GM21381 (cell line): ENCODE measurements around the gene TMEM134.
"Not testable (repeated sequence)": the region's sequence is repeated elsewhere in the genome, so short reads cannot be mapped to it uniquely, and the experiment has no call there.

ENCODE experiments used
- ATAC-seq: cut with Tn5 transposase; IDR thresholded peaks from one replicate; pipeline ENCODE4 v1.9.1; 2021; ENCODE audit warnings: mild to moderate bottlenecking, moderate library complexity; ENCODE audit not compliant: unreplicated experiment

Gene TMEM134

DNA sequence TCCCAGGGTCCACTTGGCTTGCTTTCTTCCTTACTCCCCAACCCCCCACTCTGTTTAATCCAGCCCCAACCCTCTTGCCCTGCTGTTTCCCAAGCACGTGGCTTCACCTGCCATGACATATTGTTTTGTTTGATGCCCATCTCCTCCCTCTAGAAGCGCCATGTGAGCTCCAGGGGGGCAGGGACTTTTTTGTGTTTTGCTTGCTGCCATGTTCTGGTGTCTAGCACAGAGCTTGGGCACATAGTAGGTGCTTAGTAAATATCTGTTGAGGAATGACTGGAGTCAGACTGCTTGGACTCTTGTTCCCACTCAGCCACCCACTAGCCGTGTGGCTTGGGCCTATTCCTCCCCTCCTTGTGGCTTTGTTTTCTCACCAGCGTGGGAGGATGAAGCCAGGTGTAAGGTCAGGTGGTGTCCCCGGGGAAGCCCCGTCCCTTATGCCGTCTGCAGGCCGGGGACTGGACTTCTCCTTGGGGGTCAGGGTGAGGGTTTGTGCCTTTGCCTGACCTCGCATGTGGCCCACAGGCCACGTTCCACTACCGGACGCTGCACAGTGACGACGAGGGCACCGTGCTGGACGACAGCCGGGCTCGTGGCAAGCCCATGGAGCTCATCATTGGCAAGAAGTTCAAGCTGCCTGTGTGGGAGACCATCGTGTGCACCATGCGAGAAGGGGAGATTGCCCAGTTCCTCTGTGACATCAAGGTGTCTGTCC is 17.6 kb upstream of the TMEM134 start:
- ATAC-seq = peak; percentile 29

DNA sequence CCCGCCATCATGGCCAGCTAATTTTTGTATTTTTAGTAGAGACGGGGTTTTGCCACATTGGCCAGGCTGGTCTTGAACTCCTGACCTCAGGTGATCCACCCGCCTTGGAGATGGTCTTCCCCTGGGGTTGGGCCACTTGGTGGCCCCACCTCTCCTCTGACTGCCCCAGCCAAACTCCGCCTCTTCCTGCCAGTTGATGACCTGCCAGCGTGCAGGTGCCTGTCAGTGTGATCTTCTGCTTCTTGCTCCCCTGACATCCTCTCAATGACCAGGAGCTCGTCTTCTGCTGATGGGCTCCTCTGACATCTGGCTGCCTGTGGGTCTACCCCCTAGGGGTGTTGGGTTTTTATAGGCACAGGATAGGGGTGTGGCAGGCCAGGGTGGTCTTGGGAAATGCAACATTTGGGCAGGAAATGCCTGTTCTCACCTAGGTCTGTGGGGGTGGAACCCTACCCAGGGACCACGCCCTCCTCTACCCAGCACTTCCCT is 16.9 kb upstream of the TMEM134 start:
- ATAC-seq = peak; percentile 24

DNA sequence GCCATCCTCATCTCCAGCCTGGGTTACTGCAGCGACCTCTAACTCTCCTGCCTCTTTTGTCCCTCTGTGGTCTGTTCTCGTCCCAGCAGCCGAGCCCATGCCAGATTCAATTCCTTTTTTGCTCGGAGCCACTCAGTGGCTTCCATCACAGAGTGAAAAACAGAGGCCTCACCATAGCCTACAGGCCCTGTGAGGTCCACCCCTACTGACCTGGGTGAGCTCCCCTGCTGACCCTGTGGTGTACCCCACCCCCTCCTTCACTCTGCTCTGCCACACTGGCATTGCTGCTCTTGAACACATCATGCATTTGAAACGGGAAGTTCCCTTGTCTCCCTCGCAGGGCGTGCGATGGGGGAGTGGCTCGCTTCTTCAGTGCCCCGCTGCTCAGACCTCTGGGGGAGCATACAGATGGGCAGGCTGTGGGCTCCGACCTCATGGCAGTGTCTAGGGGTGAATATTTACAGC is 15.8 kb upstream of the TMEM134 start:
- ATAC-seq = no peak

DNA sequence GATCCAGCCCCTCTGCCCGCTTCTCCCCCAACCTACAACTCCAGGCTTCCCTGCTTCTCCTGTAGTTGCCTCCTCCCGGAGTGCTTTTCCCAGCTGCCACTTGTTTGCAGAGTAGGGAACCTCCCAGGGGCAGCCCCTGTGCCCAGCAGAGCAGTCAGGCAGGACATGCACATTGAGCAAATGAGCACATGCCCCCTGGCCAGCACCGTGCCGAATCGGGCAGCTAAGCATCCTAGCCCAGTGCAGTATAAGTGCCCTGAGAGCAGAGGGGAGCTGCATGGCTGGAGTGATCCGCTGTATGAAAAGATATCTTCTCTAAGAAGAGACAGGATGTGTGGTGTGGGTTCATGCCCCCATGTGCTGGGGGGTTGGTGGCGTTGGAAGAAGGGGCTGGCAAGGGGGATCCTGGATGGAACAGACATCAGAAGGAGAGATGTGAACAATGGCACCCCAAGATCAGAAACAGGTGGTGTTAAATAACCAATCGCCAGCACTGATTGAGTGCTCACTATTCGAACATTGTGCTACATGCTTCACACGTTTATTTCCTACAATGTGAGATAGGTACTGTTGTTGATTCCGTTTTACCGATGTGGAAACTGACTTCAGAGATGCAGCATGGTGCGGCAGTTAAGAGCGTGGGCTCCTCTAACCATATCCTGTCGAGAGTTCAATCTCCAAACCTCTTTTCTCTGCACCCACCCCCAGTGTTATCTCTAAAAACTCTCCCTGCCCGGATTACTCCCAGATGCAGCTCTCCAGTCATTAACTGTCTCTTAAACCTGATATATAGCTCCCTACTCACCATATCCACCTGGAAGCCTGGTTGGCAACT is 15.0 kb upstream of the TMEM134 start:
- ATAC-seq = no peak

DNA sequence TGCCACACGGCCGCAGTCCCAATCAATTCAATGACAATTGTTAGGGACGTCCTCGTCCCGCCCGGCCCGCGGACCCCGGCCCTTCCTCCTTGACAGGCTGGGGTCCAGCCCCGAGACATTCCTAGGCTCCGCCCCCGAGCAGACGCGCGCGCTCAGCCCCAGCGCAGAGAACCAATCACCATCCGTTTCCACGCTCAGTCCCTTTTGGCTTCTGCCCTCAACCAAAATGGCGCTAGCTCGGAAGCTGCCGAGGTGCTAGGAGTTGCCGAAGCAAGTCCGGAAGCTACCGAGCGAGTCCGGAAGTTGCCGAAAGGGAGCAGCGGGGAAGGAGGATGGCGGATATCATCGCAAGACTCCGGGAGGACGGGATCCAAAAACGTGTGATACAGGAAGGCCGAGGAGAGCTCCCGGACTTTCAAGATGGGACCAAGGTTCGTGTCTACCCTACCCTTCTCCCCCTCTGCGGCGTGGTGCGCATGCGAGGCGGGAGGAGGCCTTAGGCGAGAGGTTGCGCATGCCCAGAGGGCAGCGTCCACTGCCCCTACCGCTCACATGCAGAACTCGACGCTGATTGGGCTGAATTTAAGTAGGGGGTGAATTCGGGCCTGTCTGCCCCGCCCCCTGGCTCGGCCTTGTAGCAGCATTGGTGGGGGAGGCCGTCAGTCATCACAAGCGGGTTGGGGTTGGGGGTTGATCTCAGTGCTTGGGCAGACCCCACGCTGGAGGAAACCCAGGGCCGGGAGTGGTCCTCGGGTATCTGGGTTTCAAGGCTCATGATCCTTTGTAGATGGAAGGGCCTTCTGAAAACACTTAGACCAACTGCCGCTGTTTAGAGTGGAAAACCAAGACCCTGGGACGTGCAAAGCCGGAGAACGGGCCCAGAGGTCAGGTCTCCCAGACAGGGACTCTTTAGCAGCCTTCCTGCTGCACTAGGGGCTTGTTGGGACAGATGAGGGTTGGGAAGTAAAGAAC is 14.1 kb upstream of the TMEM134 start, which contains the start of gene AIP:
Gene AIP (plus strand): TSS at position 200 of the 972 bp plus-strand sequence. CDS start 133 bp downstream, at position 333.
- ATAC-seq = peak; percentile 58

DNA sequence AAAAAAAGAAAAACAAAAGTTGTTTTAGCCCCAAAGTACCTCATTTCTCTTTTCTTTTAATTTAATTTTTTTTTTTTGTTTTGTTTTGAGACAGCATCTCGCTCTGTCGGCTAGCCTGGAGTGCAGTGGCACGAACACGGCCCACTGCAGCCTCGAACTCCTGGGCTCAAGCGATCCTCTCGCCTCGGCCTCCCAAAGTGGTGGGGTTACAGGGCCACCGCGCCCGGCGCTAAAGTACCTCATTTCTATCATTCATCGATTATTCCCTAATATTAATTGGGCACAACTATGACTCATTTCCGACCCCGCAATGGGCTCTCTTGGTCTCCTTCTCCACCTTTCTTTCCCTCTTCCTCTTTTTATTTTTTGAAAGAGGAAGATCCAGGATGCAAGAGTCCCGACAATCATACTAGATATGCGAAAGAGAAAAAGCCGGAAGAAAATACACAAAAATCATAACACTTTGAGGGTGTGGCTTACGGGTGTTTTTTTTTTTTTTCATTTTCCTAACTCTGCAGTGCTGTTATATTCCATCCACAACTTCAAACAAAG is 13.3 kb upstream of the TMEM134 start:
- no peak for ATAC-seq

DNA sequence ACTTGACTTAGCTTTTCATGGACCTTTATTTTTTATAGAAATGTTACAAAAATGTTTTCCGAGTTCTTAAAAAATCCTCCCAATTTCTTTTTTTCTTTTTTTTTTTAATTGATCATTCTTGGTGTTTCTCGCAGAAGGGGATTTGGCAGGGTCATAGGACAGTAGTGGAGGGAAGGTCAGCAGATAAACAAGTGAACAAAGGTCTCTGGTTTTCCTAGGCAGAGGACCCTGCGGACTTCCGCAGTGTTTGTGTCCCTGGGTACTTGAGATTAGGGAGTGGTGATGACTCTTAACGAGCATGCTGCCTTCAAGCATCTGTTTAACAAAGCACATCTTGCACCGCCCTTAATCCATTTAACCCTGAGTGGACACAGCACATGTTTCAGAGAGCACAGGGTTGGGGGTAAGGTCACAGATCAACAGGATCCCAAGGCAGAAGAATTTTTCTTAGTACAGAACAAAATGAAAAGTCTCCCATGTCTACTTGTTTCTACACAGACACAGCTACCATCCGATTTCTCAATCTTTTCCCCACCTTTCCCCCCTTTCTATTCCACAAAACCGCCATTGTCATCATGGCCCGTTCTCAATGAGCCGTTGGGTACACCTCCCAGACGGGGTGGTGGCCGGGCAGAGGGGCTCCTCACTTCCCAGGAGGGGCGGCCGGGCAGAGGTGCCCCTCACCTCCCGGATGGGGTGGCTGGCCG is 8.4 kb upstream of the TMEM134 start:
- ATAC-seq = not testable (repeated sequence)

DNA sequence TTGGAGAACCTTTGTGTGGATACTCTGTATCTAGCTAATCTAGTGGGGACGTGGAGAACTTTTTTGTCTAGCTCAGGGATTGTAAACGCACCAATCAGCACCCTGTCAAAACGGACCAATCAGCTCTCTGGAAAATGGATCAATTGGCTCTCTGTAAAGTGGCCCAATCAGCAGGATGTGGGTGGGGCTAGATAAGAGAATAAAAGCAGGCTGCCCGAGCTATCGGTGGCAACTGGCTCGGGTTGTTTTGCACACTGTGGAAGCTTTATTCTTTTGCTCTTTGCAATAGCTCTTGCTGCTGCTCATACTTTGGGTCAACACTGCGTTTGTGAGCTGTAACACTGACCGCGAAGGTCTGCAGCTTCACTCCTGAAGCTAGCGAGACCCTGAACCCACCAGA is 7.6 kb upstream of the TMEM134 start:
- ATAC-seq = not testable (repeated sequence)

DNA sequence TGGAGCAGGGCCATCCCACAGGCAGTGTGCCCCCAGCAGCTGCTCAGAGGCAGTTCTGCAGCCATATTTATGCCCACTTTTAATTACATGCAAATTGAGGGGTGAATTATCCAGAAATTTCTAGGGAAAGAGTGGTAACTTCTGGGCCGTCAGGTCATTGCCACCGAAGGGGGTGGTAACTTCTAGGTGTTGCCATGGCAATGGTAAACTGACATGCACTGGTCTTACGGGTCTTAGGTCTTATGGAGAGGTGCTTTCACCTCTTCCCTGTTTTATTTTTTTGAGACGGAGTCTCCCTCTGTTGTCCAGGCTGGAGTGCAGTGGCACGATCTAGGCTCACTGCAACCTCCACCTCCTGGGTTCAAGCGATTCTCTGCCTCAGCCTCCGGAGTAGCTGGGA is 3.8 kb upstream of the TMEM134 start:
- no peak for ATAC-seq

DNA sequence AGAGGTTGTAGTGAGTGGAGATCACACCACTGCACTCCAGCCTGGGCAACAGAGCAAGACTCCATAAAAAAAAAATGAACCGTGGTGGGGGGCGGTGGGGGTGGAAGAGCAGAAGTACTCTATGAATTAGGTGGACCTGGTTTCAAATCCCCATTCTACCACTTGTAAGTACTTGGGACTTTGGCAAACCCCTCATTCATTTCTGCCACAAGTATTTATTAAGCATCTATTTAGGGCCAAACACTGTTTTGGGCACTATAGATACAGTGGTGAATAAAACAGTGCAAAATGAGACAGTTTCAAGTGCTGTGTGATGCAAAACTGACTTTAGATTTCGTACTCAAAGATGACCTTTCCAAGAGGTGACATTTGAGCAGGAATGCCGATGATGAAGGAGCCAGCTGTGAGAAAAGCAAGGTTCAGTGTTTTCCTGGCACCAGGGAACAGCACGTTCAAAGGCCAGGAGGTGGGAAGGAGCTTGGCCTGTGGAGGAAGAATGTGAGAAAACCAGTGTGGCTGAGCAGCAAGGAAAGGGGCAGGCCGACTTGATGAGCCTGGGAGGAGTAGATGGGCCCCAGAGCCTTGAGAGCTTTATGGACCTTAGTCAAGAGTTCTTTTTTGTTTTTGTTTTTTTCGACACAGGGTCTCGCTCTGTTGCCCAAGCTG is 1.4 kb upstream of the TMEM134 start:
- no peak for ATAC-seq

DNA sequence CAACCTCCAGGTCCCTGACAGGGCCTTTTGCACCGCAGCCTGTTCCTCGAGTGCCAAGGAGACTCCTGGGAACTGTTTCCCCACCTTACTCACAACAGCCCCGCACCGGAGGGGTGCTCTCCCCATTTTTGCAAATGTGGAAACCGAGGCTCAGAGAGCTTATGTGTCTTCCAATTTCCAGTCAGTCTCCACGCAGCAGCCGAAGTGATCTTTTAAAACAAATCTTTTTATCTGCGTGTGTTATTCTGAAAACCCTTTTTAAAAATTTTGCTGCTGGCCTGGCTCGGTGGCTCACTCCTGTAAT is 409 bp upstream of the TMEM134 start:
- no peak for ATAC-seq

DNA sequence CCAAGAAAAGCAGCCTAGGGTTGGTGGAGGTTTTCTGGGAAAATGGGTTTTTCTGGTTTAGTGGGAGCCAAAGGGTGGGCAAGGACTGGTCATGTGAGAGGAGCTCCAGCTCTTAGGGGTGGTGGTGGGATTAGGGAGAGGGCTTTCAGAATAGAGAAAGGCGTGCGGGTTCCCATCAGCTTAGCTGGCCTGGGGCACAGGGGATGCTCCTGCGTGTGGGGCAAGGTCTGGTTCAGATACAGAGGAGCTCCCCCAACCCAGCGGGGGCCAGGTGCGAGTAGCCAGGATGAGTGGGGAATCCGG is 644 bp downstream of the TMEM134 start:
- ATAC-seq = no peak

DNA sequence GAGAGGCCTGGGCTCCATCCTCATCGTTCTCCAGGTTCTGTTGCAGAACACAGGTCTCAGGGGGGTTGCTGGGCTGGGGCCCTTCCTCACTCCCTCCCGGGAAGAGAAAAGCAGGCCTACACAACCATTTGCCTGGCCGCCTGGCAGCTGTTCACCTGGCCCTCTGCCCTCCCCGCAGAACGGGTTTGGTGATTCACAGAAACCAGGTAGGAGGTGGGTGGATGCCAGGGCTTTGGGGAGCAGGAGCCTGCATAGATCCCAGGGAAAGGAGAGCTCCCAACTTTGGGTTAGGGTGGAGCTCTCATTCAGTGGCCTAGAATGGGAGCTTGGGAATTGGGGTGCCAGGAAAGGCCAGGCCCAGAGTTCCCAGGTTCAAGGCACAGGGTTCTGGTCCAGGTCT is 995 bp downstream of the TMEM134 start:
- no peak for ATAC-seq

DNA sequence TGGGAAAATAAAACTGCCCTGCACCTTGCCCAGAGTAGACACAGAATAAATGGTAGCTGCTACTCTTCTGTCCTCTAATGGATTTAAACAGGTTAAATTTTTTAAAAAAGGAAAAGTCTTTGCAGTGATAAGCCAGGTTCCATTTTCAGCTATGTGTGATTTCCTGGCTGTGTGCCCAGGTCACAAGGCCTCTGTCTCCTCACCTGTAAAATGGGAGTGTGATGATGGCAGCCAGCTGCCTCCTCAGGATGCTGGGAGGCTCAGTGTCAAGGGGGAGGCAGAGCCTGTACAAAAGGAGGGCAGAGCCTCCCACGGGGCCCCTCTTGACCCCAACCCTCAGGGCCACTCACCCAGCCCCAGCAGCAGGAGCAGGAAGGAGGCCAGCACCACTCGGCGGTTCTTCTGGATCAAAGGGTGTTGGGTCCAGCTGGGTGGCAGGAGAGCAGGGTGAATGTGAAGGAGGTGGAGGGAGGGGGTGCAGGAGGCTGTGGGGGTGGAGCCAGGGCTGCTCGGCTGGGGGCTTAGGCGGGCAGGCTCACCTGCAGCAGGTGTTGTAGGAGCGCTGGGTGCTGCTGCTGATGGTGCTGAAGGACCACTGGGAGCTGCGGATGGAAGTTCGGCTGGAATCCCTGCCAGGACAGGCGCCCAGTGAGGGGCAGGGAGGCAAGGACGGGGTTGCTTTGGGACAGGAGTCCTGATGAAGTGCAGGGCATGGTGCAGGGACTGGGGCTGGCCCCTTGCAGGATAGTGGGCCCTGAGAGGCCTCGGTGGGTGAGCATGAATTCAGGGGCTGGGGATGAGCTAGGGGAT is 1.9 kb downstream of the TMEM134 start:
- ATAC-seq = no peak

DNA sequence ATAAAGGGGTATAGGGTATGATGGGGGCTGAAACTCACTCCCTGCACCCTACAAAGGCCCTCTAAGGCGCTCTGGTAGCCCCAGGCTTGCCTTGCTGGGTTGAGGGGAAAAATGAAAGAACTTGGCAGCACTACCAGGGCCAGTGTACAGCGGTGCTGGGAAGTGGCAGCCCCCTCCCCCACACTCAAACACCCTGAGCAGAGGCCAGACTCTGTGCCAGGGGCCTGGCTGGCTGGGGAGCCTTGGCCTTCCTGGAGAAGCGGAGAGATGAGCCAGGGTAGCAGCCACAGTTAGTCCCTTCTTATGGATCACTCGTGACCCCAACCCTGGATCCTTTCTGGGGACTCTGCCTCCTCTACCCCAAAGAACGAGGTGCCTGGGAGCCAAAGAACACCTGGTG is 2.7 kb downstream of the TMEM134 start:
- ATAC-seq = no peak

DNA sequence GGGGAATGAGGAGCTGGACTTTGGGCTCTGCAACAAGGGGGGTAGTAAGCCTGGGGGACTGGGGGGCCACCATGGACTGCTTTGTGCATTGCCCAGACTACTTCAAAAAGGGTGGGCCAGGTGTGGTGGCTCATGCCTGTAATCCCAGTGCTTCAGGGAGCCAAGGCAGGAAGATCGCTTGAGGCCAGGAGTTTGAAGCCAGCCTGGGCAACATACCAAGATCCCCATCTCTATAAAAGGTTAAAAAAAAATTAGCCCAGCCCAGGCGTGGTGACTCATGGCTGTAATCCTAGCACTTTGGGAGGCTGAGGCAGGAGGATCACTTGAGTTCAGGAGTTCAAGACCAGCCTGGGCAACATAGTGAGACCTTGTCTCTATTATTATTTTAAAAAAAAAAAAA is 3.5 kb downstream of the TMEM134 start:
- ATAC-seq = not testable (repeated sequence)

DNA sequence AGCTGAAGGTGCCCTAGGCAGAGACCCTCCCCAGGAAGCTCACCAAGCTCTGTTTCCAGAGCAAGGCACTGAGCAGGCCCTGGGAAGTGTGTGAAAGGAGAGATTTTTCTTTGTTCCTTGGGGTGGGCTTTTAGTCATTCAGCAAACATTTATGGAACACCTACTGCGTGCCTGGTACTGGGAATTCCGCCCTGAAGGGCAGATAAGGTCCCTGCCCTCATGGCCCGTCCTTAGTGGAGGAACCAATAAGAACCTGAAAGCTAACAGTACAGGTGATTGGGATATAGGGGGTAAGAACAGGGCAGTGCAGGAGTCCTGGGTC is 3.9 kb downstream of the TMEM134 start:
- no peak for ATAC-seq

DNA sequence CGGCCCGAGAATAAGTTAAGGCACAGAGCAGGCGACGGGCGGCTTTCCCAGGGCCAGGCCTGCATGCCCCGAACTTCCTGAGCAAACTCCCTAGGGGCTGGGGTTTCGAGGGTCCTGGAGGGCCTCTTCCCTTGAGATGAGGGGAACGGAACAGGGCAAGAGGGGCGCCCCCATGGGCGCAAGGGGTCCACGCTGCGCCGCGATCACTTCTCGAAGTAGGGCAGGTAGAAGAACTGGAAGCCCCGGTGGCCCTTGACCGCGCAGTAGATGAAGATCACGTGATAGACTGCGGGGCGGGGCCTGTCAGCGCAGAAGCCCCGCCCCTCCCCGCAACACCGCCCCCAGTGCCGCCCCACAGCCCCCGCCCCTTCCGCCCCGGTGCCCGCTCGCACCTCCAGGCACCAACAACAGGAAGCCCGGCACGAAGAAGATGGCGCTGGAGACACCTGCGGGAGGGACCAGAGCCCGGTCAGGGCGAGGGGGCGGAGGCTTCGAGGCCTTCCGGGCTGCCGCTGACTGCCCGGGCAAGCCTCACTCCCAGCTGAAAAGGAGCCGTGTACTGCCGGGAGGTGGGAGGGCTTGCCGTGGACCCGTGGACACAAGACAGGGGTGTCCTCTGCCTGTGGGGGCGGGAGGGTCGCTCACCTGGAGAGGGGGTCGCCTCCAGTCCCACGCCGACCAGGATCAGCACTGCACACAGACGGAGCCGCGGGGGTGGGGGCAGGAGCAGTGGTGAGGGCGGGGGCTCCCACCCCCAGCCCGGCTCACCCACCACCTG is 4.5 kb downstream of the TMEM134 start:
- peak; percentile 56 for ATAC-seq
